WTC11 (cell line): ENCODE measurements around the gene COL6A5.
"Not testable (repeated sequence)": the region's sequence is repeated elsewhere in the genome, so short reads cannot be mapped to it uniquely, and the experiment has no call there.

Source experiments
- CTCF ChIP-seq: fragments of 200-600 bp; IDR thresholded peaks from 2 replicates; pipeline ENCODE4 v1.8.0; 2022; ENCODE audit warnings: antibody characterized with exemption
- SMAD3 ChIP-seq: sonication (generic); formaldehyde crosslinking; IDR thresholded peaks from 2 replicates; pipeline ENCODE4 v1.8.0; 2022; ENCODE audit warnings: missing genetic modification reagents, mild to moderate bottlenecking, borderline replicate concordance
- USF2 ChIP-seq: sonication (generic); formaldehyde crosslinking; IDR thresholded peaks from 2 replicates; pipeline ENCODE4 v1.8.1; 2023; ENCODE audit warnings: mild to moderate bottlenecking, missing genetic modification reagents, moderate library complexity

GRCh38 chr3:130446840-130447239 is 101.4 kb downstream of the COL6A5 start:
- not testable (repeated sequence) for TF ChIP-seq CTCF; SMAD3 (CRISPR knock-in tag); USF2 (CRISPR knock-in tag)
